GM10248 (cell line): ENCODE results near the gene EAF2.

Source experiments
- CTCF ChIA-PET: fragments of 300-600 bp; sonication (Branson Sonifier 250); formaldehyde crosslinking; extraction: SDS; loops from one replicate; lab custom pipeline; 2021; ENCODE audit warnings: antibody characterized with exemption; lab: Yijun Ruan, JAX
- POLR2A ChIA-PET: fragments of 350-650 bp; sonication (Branson Sonifier 250); formaldehyde crosslinking; extraction: SDS; loops from one replicate; lab custom pipeline; 2020; ENCODE audit warnings: antibody characterized with exemption; lab: Yijun Ruan, JAX
- DNase-seq: peaks from one replicate; pipeline ENCODE4 v3.0.0; 2012; ENCODE audit errors: extremely low spot score
- TF ChIP-seq, protein P1 (sequence below): IDR thresholded peaks from 2 replicates; pipeline ENCODE4 v1.5.1; 2012; ENCODE audit warnings: mild to moderate bottlenecking, low read depth; ENCODE audit errors: extremely low read depth, missing control alignments, control extremely low read depth

Gene EAF2

DNA sequence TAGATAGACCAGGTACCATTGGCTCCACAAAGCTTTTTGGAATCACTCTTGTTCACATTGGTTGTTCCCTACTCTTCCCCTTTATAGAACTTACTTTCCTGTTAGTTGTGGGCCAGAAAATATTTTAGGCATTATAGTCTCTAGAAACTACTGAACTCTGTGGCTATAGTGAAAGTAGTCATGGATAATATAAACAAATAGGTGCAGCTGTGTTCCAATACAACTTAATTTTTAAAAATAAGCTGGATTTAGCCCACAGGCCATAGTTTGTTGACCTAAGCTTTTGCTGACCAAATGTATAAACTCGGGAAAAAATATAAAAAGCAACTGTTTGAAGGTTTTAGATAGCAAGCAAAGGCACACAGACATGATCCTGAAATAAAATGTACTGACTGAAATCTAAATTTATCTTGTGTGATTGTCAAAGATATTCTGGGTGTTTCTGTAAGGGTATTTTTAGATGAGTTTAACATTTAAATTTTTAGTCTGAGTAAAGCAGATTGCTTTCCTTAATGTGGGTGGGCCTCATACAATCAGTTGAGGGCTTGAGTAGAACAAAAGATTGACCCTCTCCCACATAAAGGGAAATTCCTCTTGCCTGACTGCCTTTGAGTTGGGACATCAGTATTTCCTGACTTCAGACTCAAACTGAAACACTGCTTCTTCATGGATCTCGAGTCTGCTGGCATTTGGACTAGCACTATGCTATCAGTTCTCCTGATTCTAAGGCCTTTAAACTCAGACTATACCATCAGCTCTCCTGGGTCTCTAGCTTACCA is 13.4 kb upstream of the EAF2 start:
- POLR2A ChIA-PET, result no interaction called here
- CTCF ChIA-PET, result interaction anchor here (0.8 to 1.5 kb wide), 4 partner anchors 9 to 49 kb away, joined by 3 to 4 read pairs (median 3); no protein-coding TSS in a partner anchor
- TF ChIP-seq, protein P1, sequence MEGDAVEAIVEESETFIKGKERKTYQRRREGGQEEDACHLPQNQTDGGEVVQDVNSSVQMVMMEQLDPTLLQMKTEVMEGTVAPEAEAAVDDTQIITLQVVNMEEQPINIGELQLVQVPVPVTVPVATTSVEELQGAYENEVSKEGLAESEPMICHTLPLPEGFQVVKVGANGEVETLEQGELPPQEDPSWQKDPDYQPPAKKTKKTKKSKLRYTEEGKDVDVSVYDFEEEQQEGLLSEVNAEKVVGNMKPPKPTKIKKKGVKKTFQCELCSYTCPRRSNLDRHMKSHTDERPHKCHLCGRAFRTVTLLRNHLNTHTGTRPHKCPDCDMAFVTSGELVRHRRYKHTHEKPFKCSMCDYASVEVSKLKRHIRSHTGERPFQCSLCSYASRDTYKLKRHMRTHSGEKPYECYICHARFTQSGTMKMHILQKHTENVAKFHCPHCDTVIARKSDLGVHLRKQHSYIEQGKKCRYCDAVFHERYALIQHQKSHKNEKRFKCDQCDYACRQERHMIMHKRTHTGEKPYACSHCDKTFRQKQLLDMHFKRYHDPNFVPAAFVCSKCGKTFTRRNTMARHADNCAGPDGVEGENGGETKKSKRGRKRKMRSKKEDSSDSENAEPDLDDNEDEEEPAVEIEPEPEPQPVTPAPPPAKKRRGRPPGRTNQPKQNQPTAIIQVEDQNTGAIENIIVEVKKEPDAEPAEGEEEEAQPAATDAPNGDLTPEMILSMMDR, result no peak
- no peak for DNase-seq

DNA sequence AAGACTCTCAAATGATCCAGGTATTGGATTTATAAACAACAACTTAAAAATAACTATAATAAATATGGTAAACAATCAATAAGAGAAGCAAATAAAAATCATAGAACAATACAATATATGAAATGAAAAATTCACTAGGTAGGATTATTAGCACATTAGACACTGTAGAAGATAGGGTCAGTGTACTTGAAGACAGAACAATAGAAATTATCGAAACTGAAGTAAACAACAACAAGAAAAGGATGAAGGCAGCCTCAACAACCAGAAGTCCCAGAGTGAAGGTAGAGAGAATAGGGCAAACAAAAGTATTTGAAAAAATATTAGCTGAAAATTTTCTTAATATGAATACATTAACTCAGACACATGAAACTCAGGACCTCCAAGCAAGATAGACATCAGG is 12.0 kb upstream of the EAF2 start:
- TF ChIP-seq, protein P1, result no peak
- ChIA-PET CTCF (interaction anchor here (1.3 kb wide), 1 partner anchor 51 kb away, joined by 3 read pairs; no protein-coding TSS in a partner anchor), POLR2A (no interaction called here)
- DNase-seq, result no peak

DNA sequence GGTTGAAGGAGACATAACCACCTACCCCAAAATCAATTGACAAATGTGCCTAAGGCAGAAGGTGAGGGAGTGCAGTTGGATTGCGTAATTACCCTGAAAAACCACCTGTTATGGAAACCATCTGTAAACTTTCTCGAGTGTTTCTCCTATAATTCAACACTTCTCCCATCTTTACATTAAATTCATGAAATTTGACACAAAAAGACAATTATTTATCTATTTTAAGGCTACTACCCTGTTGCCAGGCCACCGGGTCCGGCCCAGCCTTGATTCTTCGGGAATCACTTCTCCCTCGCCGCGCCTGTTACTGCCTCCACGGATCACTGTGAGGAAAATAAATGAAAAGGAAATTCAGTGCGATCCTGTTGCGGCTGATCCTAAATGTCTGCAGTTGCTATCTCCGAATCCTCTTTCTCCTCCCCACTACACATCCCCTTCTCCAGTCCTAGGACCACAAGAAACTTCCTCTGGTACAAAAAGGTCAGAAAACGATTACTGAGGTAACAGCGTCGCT is 795 bp upstream of the EAF2 start:
- DNase-seq, result no peak
- POLR2A ChIA-PET, result interaction anchor here (0.9 kb wide), 1 partner anchor 19 kb away, joined by 3 read pairs; no protein-coding TSS in a partner anchor
- CTCF ChIA-PET, result interaction anchor here (0.7 to 1.0 kb wide), 4 partner anchors 8 to 191 kb away, joined by 3 read pairs; no protein-coding TSS in a partner anchor
- TF ChIP-seq, protein P1, result no peak

DNA sequence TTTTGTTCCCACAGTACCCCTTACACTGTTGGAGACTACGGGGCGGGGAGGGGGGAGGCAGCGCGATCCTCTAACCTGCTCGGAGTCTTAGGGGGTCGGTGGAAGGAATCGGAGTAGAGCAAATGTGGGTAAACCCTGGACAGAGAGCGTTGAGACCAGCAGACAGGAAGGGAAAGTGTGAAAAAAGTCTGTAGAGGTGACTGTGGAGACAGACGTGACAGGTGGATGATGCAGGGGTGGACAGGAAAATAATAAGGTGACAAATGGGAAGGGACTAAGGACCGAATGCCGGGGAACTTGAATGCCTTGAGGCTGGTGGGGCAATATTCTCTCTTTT is 424 bp downstream of the EAF2 start:
- ChIA-PET POLR2A (interaction anchor here (1.0 kb wide), 4 partner anchors 8 to 75 kb away, joined by 3 to 5 read pairs (median 3); no protein-coding TSS in a partner anchor), CTCF (interaction anchor here (1.0 kb wide), 2 partner anchors 91 to 243 kb away, joined by 3 read pairs; no protein-coding TSS in a partner anchor)
- TF ChIP-seq, protein P1, result no peak
- peak; percentile 41 for DNase-seq

DNA sequence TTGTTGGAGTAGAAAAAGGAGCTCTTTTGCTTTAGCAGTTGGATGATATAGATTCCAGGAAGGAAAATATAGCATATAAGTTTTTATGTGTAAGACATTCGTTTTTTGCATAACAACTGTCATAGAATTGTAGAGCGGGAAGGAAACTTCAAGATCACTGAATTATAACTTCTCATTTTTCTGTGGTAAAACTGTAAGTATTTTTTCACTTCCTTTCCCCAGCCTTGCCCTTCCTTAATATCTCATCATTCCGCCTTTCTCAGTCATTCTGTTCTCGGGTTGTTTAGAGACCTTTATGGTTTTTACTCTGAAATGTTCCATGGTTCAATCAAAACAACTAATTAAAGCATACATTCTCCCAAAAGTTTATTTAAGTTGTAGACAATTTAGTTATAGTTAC is 1.1 kb downstream of the EAF2 start:
- ChIA-PET POLR2A (no interaction called here), CTCF (no interaction called here)
- DNase-seq, result peak; percentile 10
- TF ChIP-seq, protein P1, result no peak

DNA sequence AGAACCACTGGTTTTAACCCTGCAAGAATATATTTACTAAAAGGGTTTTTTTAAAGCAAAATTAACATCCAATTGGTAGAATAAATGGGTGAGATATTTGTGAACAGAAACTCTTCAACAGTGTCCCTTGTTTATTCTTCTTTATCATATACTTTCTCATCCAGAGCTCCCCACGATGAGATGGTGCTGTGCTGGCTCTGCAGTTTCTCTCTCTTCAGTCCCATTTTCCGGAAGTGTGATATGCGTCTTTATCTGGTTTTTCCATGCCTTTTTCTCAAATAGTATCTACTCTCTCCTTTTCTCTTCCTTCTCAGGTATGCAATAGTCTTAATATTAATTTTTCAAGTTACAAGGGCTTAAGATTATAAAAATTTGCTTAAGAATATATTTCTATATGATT is 1.5 kb downstream of the EAF2 start:
- ChIA-PET CTCF (no interaction called here), POLR2A (no interaction called here)
- no peak for DNase-seq
- TF ChIP-seq, protein P1, result no peak
